Measurements from ENCODE around the gene ATOSA.

GRCh38 chr15:52670087-52670486 lies 9.1 kb downstream of the ATOSA start:
- no peak for TF ChIP-seq POLR2AphosphoS5 (IDR thresholded peaks at IDR 0.05; ENCODE audit: low read depth, low read length)
- no peak for TF ChIP-seq REST (IDR thresholded peaks at IDR 0.05; ENCODE audit: insufficient read depth in 1 of 2, low read depth in 2 of 2, low read length in 2 of 2)
- no peak for TF ChIP-seq SIN3A (IDR thresholded peaks at IDR 0.05; ENCODE audit: borderline replicate concordance, insufficient read depth, low read length)
